HG02938 (cell line): ENCODE measurements around the gene TTC28.
"Not testable (repeated sequence)": the region's sequence is repeated elsewhere in the genome, so short reads cannot be mapped to it uniquely, and the experiment has no call there.

Experiments
- ATAC-seq: cut with Tn5 transposase; IDR thresholded peaks from one replicate; pipeline ENCODE4 v1.9.1; 2021; ENCODE audit warnings: mild to moderate bottlenecking, moderate library complexity; ENCODE audit not compliant: unreplicated experiment

TTC28 gene

DNA sequence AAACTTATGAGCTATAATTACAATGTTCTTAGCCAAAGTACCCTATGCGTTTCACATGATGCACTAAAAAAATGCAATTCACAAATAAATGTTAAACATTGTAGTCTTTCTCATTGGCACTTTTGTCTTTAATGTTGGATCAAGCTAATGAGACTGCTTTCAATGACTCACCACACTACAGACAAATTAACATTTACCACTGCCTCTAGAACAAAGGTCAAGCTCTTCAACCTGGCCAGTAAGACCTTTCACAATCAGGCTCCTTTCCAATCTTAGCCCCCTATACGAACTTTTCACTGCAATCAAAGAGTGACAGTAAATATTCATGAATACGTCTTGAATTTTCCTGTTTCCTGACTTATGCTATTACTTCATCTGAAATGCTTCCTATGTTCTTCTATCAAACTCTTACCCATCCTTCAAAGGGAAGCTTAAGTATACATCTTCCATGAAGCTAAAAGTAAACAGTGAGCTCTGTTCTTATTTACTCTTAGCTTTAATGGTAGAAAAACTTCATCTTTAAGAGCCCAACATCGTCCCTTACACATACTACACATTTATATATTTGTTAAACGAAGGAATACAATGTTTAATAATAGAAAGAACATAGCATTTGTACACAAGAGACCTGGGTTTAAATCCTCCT, 433.9 kb downstream of the TTC28 start:
- no peak for ATAC-seq

DNA sequence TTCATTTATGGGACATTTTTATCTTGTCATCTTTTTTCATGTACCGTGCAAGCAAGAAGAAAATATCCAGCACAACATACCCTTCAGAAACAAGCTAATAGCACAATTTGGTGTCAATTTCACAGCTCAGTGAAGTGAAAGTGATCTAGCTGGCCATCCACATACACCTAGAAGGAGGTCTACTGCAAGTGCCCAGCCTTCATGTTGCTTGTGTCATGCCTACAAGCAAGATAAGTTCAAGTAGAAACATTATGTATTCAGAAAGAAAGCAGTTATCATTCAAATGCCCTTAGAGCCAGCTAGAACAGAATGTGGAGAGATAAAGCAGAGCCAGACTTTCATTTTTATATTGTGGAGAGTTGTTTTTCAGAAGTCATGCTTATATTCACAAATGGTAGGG, 434.9 kb downstream of the TTC28 start:
- no peak for ATAC-seq

- no peak for ATAC-seq
Observed at GRCh38 chr22:28243539-28243938, 436.1 kb downstream of the TTC28 start.

DNA sequence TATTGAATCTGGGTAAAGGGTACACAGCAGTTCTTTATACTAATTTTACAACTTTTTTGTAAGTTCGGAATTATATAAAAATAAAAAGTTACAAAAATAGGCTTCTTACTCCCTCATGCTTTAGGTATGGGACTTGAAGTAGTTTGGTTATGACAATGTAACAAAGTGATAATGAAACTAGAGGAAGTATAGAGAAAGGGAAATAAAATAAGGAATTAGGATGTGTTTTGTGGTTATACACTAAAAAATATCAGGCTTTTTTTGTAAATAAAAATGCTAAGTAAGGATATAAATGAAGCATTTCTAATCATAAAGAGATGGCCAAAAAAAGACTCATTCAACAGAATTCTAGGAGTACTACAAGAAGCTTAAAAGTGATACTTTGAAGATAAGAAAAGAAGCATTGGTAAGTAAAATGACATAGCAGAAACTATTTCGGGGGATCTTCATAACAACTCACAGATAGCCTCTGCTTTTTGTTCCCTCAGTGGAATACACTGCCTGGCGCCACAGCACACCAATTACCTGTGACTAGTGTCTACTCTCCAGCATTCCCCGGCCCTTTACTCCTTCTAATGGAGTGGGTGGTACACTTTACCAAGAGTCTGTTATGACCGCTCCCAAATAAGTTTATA, 437.9 kb downstream of the TTC28 start:
- no peak for ATAC-seq

GRCh38 chr22:28239941-28240340, 439.7 kb downstream of the TTC28 start:
- ATAC-seq: no peak

GRCh38 chr22:28237783-28238182, 441.9 kb downstream of the TTC28 start:
- no peak for ATAC-seq

DNA sequence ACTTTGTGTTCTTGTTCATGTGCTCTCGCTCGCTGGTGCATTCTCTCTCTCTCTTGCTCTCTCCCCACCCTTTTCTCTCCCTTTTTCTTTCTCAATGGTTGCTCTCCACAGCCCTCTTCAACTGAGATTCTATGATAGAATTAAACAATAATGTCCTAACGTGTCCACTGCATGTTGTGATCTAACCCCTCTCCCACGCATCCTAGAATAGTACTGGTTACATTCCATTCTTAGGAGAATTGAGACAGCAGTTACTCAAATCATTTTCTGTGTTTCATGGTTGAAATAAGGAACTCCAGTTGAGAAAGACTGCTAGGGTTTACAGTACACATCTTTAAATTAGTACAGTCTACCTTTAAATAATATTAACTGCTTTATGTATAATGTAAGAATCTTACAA, 442.5 kb downstream of the TTC28 start:
- no peak for ATAC-seq

DNA sequence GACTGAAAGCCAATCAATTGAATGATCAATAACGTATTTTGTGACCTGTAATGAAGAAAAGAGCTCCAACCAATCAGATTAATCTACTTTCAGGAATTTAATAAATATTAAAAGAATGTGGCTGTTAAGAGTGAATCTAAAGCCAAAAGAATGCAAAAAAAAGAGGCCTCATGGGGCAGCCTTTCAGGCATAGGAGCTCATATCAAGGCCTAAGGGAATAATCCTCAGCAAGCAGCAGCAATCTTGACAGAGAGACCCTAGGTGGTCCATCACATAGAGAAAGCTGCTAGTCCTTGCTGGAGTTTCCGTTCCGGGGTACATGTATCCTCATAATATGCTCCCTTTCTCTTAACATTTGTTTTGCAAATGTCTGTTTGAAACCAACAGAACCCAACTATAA, 447.4 kb downstream of the TTC28 start:
- ATAC-seq: no peak

DNA sequence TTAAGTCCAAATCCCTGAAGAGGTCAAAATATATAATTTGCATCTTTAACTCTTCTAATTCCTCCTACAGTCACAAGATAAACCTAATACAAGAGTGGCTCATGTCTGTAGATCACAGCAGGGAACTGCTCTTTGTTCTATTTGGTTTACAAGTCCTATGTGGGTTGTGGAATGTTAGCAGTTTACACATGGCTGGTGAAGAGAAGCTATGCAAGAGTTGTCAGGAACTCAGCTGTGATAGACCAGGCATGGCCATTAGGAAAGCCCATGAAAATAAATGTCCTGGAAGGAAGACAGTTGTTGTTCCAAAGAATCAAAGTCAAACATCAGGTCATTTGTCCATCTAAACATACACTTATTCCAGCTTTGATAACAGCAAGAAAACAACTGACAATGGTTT, 448.2 kb downstream of the TTC28 start:
- ATAC-seq: no peak

GRCh38 chr22:28230671-28231070, 449.0 kb downstream of the TTC28 start:
- no peak for ATAC-seq

- ATAC-seq: no peak
Observed at GRCh38 chr22:28229566-28230485, 449.8 kb downstream of the TTC28 start.

- no peak for ATAC-seq
Observed at GRCh38 chr22:28223826-28224225, 455.8 kb downstream of the TTC28 start.

DNA sequence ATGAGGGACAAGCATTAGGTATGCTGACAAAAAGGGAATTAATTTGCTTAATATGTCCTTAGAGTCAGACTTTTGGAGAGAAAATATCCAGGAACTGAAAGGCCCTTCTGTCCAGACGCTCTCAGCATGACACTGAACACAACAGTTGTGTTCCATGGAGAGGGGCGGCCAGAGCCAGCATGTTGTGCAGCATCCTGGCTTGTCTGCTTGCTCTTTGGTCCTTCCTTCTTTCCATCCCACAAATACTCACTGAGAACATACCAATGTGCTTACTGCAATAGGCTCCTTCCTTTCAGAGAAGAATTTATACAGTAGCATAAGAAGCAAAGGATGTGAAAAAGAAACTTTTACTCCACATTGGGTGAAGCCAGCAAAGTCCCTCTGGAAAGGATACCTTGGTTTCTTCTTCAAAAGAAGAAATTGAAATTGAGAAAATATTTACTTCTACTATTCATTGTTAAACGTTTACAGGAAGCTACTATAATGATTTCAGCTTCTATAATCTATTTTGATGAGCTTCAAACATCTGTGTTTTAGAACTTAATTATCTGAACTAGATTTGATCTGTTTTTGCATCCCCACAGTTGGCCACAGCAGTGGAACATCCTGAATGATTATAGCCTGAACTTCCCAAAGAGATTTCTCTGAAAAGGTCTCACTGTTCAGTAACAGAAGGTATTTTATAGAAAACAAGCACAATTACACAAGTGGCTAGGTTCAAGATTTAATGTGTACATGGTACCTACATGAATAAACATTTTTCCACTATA, 456.5 kb downstream of the TTC28 start:
- no peak for ATAC-seq

DNA sequence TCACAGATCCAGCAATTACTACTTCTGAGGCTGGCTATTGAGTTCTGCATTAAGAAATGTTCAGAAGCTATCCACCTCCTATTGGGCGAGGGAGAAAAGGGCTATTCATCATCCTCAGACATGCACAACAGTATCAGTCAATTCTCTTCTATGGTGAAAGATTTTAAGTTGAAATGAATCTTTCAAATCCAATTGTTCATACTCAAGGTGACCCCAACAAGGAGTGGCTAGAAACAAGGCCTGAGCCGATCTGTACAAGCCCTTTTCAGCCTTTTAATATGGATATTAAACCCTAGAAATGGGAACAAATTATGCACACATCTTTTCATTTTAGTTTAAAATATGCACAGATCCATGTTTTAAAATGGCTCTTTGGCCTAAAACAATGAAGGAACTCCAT, 457.1 kb downstream of the TTC28 start:
- no peak for ATAC-seq

GRCh38 chr22:28222052-28222451, 457.6 kb downstream of the TTC28 start:
- no peak for ATAC-seq

DNA sequence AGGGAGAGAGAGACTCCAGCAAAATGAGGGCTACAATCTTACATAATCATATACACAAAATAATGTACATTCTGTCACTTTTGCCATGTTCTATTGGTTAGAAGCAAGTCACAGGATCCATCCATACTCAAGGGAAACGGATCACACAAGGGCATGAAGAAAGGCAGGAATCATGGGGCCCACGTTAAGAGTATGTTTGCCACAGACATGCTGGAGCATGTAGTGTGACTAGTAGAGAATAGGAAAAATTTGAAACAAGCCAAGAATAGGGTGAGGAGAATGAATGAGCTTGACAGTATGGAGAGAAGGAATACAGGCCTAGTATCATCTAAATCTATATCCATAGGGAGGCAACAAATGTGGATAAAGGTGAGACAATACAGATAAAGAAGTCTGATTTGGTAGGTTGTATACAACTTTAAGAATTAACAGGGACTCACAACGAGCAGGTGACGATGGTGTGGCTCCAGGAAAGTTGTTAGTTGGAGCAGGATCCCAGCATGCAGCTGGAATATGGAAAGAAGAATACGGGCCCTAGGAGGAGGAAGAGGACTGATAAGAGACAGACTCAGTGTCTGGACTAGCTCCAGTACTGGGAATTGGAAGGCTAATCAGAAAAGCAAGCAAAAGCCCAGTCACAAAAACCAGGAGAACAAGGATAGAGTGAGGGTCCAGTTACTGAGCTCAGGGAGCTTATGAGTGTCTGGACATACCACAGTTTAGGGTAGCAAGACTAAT, 458.8 kb downstream of the TTC28 start:
- ATAC-seq: no peak

DNA sequence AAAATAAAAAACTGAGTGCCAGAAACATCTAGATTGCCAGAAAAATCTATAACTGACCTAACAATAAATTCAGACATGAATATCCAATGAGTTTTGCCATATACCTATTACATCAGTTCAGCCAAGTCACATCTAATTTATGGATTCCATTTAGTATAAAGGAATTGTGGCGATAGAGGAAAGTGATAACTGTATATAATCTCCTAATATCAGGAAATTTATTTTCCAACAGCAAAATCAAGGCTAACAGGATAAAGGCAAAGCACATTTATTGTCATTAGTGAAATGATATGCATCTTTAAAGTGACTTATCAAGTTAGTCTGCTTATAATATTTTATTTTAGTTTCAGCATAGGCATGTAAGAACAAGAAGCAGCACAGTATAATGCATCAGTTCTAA, 462.4 kb downstream of the TTC28 start:
- no peak for ATAC-seq

- ATAC-seq: not testable (repeated sequence)
Observed at GRCh38 chr22:28214750-28215149, 464.9 kb downstream of the TTC28 start.

GRCh38 chr22:28209457-28209856, 470.2 kb downstream of the TTC28 start:
- ATAC-seq: not testable (repeated sequence)

GRCh38 chr22:28208787-28209186, 470.9 kb downstream of the TTC28 start:
- ATAC-seq: no peak
